K562 (cell line): ENCODE measurements around the gene NCAM2. TPM values are rescaled to one million over a fixed set of nuclear protein-coding genes. Genes with fewer than 3 reads are reported as not detected.

Source experiments
- ATAC-seq: fragments of 200-7000 bp; cut with Tn5 transposase; 3 replicates; pipeline ENCODE4 v1.9.1; 2020; ENCODE audit warnings: moderate library complexity
- BruUV-seq: library from RNA; stranded (reverse); fragments of 400-500 nt; replicated peaks from 2 replicates; lab custom pipeline; 2021; lab: Mats Ljungman, UMichigan
- CTCF ChIA-PET: fragments of 300-600 bp; formaldehyde crosslinking; extraction: SDS; loops from one replicate; lab custom pipeline; 2021; ENCODE audit warnings: low intra/inter-chr PET ratio; lab: Yijun Ruan, JAX
- POLR2A ChIA-PET: fragments of 300-600, 350-650 bp; sonication (Branson Sonifier 250); formaldehyde crosslinking; extraction: SDS; loops from one replicate; lab custom pipeline; 2021; ENCODE audit warnings: antibody characterized with exemption, inconsistent platforms; lab: Yijun Ruan, JAX
- DNase-seq, 4 experiments: peaks; one replicate each; pipeline versions ENCODE4 v3.0.0 to v3.0.0-alpha.2; 2011 to 2018; ENCODE audit warnings: low spot score in 3 of 4, mixed read lengths in 3 of 4; ENCODE audit errors: extremely low read depth in 1 of 4
- FAIRE-seq: peaks from 2 replicates; lab custom pipeline; 2011; peaks lifted over from hg19 to GRCh38; lab: Jason Lieb, UNC
- H2AFZ ChIP-seq: 2 replicates; pipeline ENCODE4 v1.6.0; 2011; ENCODE audit warnings: low read depth, low read length, control low read depth, inconsistent platforms
- H3K27ac ChIP-seq: fragments of 200-600 bp; 3 replicates; pipeline ENCODE4 v1.8.0; 2011; ENCODE audit warnings: low read depth, mild to moderate bottlenecking, control low read depth, inconsistent platforms, low read length, moderate library complexity, mixed read lengths; ENCODE audit errors: extremely low read depth
- H3K27me3 ChIP-seq, 2 experiments: fragments of 300-600 bp in 1 of 2; 2 replicates in 1 of 2; 3 replicates in 1 of 2; pipeline versions ENCODE4 v1.6.0 to v1.8.0; 2011; ENCODE audit warnings: inconsistent platforms in 2 of 2, low read length in 2 of 2, mild to moderate bottlenecking in 1 of 2, mixed read lengths in 1 of 2, moderate library complexity in 1 of 2; ENCODE audit not compliant: control insufficient read depth in 2 of 2, insufficient read depth in 2 of 2
- H3K36me3 ChIP-seq: fragments of 300-600 bp; 3 replicates; pipeline ENCODE4 v1.8.0; 2011; ENCODE audit warnings: mild to moderate bottlenecking, low read length, inconsistent platforms; ENCODE audit not compliant: control insufficient read depth, insufficient read depth
- H3K4me1 ChIP-seq, 2 experiments: fragments of 200-600 bp in 1 of 2; replicated peaks in 1 of 2; 2 replicates in 1 of 2; 3 replicates in 1 of 2; pipeline versions ENCODE4 v1.5.1 to v1.8.0; 2011; ENCODE audit warnings: inconsistent platforms in 2 of 2, low read length in 2 of 2, mild to moderate bottlenecking in 1 of 2, mixed read lengths in 1 of 2, moderate library complexity in 1 of 2; ENCODE audit not compliant: control insufficient read depth in 2 of 2, insufficient read depth in 2 of 2
- H3K4me2 ChIP-seq: 2 replicates; pipeline ENCODE4 v1.6.1; 2011; ENCODE audit warnings: low read length, control low read depth, inconsistent platforms, mixed read lengths; ENCODE audit not compliant: insufficient read depth
- H3K4me3 ChIP-seq: fragments of 200-600 bp; sonication (generic), shearing (Covaris generic); 2 replicates; pipeline ENCODE4 v1.5.1; 2016; ENCODE audit warnings: control low read depth, inconsistent platforms
- H3K79me2 ChIP-seq: fragments of 200-600 bp; 3 replicates; pipeline ENCODE4 v1.8.0; 2011; ENCODE audit warnings: low read length, inconsistent platforms; ENCODE audit not compliant: control insufficient read depth, insufficient read depth
- H3K9ac ChIP-seq, 2 experiments: 2 replicates each; pipeline versions ENCODE4 v1.6.0 to v1.6.1; 2011; ENCODE audit warnings: low read depth in 2 of 2, low read length in 2 of 2, control low read depth in 1 of 2, inconsistent platforms in 1 of 2, mild to moderate bottlenecking in 1 of 2, mixed read lengths in 1 of 2; ENCODE audit not compliant: insufficient read depth in 1 of 2
- H3K9me1 ChIP-seq: one replicate; pipeline ENCODE4 v1.6.0; 2011; ENCODE audit warnings: inconsistent platforms, mild to moderate bottlenecking, low read length, moderate library complexity; ENCODE audit not compliant: control insufficient read depth, insufficient read depth
- H3K9me3 ChIP-seq: replicated peaks from 2 replicates; pipeline ENCODE4 v1.5.1; 2011; ENCODE audit warnings: low read depth, low read length, inconsistent platforms; ENCODE audit not compliant: control insufficient read depth, insufficient read depth
- H4K20me1 ChIP-seq: replicated peaks from 2 replicates; pipeline ENCODE4 v1.6.1; 2011; ENCODE audit warnings: low read length, inconsistent platforms, mixed read lengths; ENCODE audit not compliant: control insufficient read depth, insufficient read depth
- HEY1 ChIP-seq: fragments of 250-450 bp; sonication (Bioruptor Pico); IDR thresholded peaks from 2 replicates; pipeline ENCODE4 v1.5.0; 2020; ENCODE audit warnings: mild to moderate bottlenecking, moderate library complexity, borderline replicate concordance
- KLF13 ChIP-seq: fragments of 450-650 bp; IDR thresholded peaks from 2 replicates; pipeline ENCODE4 v1.6.1; 2016; ENCODE audit warnings: missing genetic modification characterization, low read depth, mild to moderate bottlenecking, missing compliant biosample characterization, moderate library complexity, borderline replicate concordance
- KLF16 ChIP-seq: IDR thresholded peaks from 2 replicates; pipeline ENCODE4 v1.6.1; 2016; ENCODE audit warnings: antibody characterized with exemption
- MCM2 ChIP-seq: fragments of 450-650 bp; IDR thresholded peaks from 2 replicates; pipeline ENCODE4 v1.6.1; 2017; ENCODE audit warnings: low read depth, mild to moderate bottlenecking
- PCBP1 ChIP-seq: fragments of 200-400 bp; formaldehyde crosslinking; IDR thresholded peaks from 2 replicates; pipeline ENCODE4 v1.6.1; 2018; ENCODE audit warnings: mild to moderate bottlenecking, low read depth, low read length; ENCODE audit not compliant: poor library complexity, severe bottlenecking
- PHF8 ChIP-seq: fragments of 200-600 bp; sonication (generic); IDR thresholded peaks from 2 replicates; pipeline ENCODE4 v1.6.1; 2012; ENCODE audit warnings: mixed run types, mild to moderate bottlenecking, inconsistent platforms, low read length, moderate library complexity, borderline replicate concordance
- POLR2AphosphoS5 ChIP-seq: IDR thresholded peaks from 2 replicates; pipeline ENCODE4 v1.6.1; 2011; ENCODE audit warnings: mild to moderate bottlenecking, low read depth, low read length, moderate library complexity; ENCODE audit not compliant: control insufficient read depth, insufficient read depth
- POLR3G ChIP-seq: IDR thresholded peaks from 2 replicates; pipeline ENCODE4 v1.6.1; 2011; ENCODE audit not compliant: insufficient read length, insufficient replicate concordance; ENCODE audit errors: extremely low read depth
- ZNF121 ChIP-seq: sonication (generic); formaldehyde crosslinking; conservative IDR thresholded peaks from 2 replicates; pipeline ENCODE4 v1.8.0; 2022; ENCODE audit warnings: missing genetic modification reagents
- in situ Hi-C: fragments of 300-500 bp; cut with MboI; formaldehyde crosslinking; loops from 4 replicates; pipeline ENCODE4 v1.15.0; 2018; ENCODE audit warnings: inconsistent platforms, mixed read lengths
- intact Hi-C: fragments of 100-400 bp; cut with micrococcal nuclease; formaldehyde crosslinking; loops from 2 replicates; pipeline ENCODE4 v1.14.2; 2022
- polyA plus RNA-seq, 8 experiments: library from polyadenylated mRNA; depleted of rRNA in 4 of 8; stranded (reverse) in 5 of 8; unstranded in 3 of 8; fragments of >200 nt; fragmentation: Nextera tagmentation in 2 of 8; fragmentation: Illumina TruSeq in 1 of 8; extraction: Ambion mirVana in 2 of 8; extraction: Trizol in 1 of 8; gene quantifications; 2 replicates each; pipeline versions ENCODE4 v1.2.1 to v1.2.3, GENCODE V29; 2011 to 2014; ENCODE audit warnings: inconsistent platforms in 1 of 8, missing spikeins in 1 of 8
- total RNA-seq, 7 experiments: library from RNA; depleted of rRNA in 6 of 7; stranded (reverse); fragments of >200 nt in 6 of 7; fragmentation: Illumina TruSeq in 2 of 7; extraction: Trizol in 2 of 7; gene quantifications; 2 replicates each; pipeline versions ENCODE4 v1.2.1 to v1.2.3, GENCODE V29; 2011 to 2021; ENCODE audit warnings: low replicate concordance in 1 of 7
- TF ChIP-seq, protein P1 (sequence below): sonication (generic); formaldehyde crosslinking; IDR thresholded peaks from 2 replicates; pipeline ENCODE4 v1.8.0; 2022; ENCODE audit warnings: mild to moderate bottlenecking, missing genetic modification reagents
- TF ChIP-seq, protein P2 (sequence below): fragments of 250-450 bp; sonication (Bioruptor Pico); IDR thresholded peaks from 2 replicates; pipeline ENCODE4 v1.4.0; 2020

NCAM2 gene
- total and polyA plus RNA-seq, 9 of the 15 experiments (the other 6 are each of a cell fraction or from before 2014, with no cell fraction given): 14.0 to 58.2 (median 27.8) TPM

DNA sequence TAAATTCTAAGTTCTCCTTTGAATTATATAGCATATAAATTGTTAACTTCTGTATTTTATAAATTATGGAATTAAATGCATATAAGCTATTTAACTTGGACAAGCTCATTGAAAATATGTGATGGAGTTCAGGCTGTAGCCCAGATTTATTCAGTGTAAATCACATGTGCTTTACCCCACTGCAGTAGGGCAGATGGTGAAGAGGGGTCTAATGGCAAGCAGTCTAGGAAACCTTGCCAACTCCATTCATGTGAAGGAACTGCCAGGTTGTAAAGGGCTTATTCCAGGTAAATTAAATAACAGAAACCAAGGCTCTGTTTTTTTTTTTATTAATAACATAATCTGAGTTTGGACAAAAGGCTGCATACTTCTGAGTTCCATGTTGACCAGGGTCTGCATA, 243.2 kb downstream of the NCAM2 start:
- Histone ChIP-seq H3K79me2 (peaks cover 40% of the 10 kb centered on the region), H3K9me1 (no peaks in the 10 kb centered on the region), H3K27me3 (no peaks in the 10 kb centered on the region), H3K4me3 (no peak overlapping the region), H3K4me1 (no peaks in the 10 kb centered on the region), H3K27ac (no peak overlapping the region), H3K9ac (no peak overlapping the region), H3K36me3 (0 out of 3 replicates have a peak, but pooled peaks cover 3% of the 10 kb centered on the region), H3K4me2 (no peak overlapping the region), H4K20me1 (no peaks in the 10 kb centered on the region), H2AFZ (no peak overlapping the region), H3K9me3 (no peaks in the 10 kb centered on the region; the same call in 1 of the 2 replicates)
- BruUV-seq: no TSS peak
- ChIA-PET POLR2A (interaction anchor here (0.5 kb wide), 1 partner anchor 22 kb away, joined by 3 read pairs; no protein-coding TSS in a partner anchor), CTCF (no interaction called here)
- in situ Hi-C loops (no loop called here), intact Hi-C loops (no loop called here)
- DNase-seq: no peak
- ATAC-seq: no peak
- FAIRE-seq: no peak
- TF ChIP-seq, protein P1, sequence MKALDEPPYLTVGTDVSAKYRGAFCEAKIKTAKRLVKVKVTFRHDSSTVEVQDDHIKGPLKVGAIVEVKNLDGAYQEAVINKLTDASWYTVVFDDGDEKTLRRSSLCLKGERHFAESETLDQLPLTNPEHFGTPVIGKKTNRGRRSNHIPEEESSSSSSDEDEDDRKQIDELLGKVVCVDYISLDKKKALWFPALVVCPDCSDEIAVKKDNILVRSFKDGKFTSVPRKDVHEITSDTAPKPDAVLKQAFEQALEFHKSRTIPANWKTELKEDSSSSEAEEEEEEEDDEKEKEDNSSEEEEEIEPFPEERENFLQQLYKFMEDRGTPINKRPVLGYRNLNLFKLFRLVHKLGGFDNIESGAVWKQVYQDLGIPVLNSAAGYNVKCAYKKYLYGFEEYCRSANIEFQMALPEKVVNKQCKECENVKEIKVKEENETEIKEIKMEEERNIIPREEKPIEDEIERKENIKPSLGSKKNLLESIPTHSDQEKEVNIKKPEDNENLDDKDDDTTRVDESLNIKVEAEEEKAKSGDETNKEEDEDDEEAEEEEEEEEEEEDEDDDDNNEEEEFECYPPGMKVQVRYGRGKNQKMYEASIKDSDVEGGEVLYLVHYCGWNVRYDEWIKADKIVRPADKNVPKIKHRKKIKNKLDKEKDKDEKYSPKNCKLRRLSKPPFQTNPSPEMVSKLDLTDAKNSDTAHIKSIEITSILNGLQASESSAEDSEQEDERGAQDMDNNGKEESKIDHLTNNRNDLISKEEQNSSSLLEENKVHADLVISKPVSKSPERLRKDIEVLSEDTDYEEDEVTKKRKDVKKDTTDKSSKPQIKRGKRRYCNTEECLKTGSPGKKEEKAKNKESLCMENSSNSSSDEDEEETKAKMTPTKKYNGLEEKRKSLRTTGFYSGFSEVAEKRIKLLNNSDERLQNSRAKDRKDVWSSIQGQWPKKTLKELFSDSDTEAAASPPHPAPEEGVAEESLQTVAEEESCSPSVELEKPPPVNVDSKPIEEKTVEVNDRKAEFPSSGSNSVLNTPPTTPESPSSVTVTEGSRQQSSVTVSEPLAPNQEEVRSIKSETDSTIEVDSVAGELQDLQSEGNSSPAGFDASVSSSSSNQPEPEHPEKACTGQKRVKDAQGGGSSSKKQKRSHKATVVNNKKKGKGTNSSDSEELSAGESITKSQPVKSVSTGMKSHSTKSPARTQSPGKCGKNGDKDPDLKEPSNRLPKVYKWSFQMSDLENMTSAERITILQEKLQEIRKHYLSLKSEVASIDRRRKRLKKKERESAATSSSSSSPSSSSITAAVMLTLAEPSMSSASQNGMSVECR (CRISPR knock-in tag): no peak
- no peak for TF ChIP-seq MCM2
- TF ChIP-seq KLF13 (tag): no peak
- TF ChIP-seq PCBP1: no peak
- TF ChIP-seq KLF16: no peak
- TF ChIP-seq HEY1: no peak
- TF ChIP-seq, protein P2, sequence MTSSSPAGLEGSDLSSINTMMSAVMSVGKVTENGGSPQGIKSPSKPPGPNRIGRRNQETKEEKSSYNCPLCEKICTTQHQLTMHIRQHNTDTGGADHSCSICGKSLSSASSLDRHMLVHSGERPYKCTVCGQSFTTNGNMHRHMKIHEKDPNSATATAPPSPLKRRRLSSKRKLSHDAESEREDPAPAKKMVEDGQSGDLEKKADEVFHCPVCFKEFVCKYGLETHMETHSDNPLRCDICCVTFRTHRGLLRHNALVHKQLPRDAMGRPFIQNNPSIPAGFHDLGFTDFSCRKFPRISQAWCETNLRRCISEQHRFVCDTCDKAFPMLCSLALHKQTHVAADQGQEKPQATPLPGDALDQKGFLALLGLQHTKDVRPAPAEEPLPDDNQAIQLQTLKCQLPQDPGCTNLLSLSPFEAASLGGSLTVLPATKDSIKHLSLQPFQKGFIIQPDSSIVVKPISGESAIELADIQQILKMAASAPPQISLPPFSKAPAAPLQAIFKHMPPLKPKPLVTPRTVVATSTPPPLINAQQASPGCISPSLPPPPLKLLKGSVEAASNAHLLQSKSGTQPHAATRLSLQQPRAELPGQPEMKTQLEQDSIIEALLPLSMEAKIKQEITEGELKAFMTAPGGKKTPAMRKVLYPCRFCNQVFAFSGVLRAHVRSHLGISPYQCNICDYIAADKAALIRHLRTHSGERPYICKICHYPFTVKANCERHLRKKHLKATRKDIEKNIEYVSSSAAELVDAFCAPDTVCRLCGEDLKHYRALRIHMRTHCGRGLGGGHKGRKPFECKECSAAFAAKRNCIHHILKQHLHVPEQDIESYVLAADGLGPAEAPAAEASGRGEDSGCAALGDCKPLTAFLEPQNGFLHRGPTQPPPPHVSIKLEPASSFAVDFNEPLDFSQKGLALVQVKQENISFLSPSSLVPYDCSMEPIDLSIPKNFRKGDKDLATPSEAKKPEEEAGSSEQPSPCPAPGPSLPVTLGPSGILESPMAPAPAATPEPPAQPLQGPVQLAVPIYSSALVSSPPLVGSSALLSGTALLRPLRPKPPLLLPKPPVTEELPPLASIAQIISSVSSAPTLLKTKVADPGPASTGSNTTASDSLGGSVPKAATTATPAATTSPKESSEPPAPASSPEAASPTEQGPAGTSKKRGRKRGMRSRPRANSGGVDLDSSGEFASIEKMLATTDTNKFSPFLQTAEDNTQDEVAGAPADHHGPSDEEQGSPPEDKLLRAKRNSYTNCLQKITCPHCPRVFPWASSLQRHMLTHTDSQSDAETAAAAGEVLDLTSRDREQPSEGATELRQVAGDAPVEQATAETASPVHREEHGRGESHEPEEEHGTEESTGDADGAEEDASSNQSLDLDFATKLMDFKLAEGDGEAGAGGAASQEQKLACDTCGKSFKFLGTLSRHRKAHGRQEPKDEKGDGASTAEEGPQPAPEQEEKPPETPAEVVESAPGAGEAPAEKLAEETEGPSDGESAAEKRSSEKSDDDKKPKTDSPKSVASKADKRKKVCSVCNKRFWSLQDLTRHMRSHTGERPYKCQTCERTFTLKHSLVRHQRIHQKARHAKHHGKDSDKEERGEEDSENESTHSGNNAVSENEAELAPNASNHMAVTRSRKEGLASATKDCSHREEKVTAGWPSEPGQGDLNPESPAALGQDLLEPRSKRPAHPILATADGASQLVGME (CRISPR knock-in tag): no peak
- no peak for TF ChIP-seq ZNF121 (CRISPR knock-in tag)
- no peak for TF ChIP-seq POLR3G
- TF ChIP-seq PHF8: no peak
- TF ChIP-seq POLR2AphosphoS5: no peak
- TF ChIP-seq, all 486 proteins: peak for 0
